Suprapubic skin (tissue), 4 donors: ENCODE results near the gene FARS2. TPM values are rescaled to one million over a fixed set of nuclear protein-coding genes. Genes with fewer than 3 reads are reported as not detected.

Experiments
- DNase-seq, 2 donors: peaks; one replicate each; pipeline ENCODE4 v3.0.0-alpha.2; 2019; ENCODE audit warnings: low spot score in 2 of 2
- H3K27ac ChIP-seq: fragments of 200-600 bp; sonication (generic); one replicate; pipeline ENCODE4 v1.5.1; 2019
- H3K27me3 ChIP-seq: fragments of 200-600 bp; sonication (generic); one replicate; pipeline ENCODE4 v1.5.1; 2019
- H3K36me3 ChIP-seq: fragments of 200-600 bp; sonication (generic); one replicate; pipeline ENCODE4 v1.5.1; 2019
- H3K4me1 ChIP-seq: fragments of 200-600 bp; sonication (generic); one replicate; pipeline ENCODE4 v1.5.1; 2019
- H3K4me3 ChIP-seq: fragments of 200-600 bp; sonication (generic); one replicate; pipeline ENCODE4 v1.5.1; 2019; ENCODE audit warnings: mild to moderate bottlenecking
- H3K9me3 ChIP-seq: fragments of 200-600 bp; sonication (generic); one replicate; pipeline ENCODE4 v1.5.1; 2019
- CTCF ChIP-seq, 2 donors: fragments of 200-600 bp in 1 of 2; fragments of 450-650 bp in 1 of 2; sonication (generic) in 1 of 2; IDR thresholded peaks; one replicate each; pipeline ENCODE4 v1.5.1; 2016 to 2019; ENCODE audit warnings: antibody characterized with exemption in 2 of 2, mild to moderate bottlenecking in 1 of 2, moderate library complexity in 1 of 2
- EP300 ChIP-seq: sonication (generic); formaldehyde crosslinking; IDR thresholded peaks from one replicate; pipeline ENCODE4 v1.6.1; 2017; ENCODE audit warnings: antibody characterized with exemption
- POLR2A ChIP-seq, 2 donors: fragments of 450-650 bp; IDR thresholded peaks; one replicate each; pipeline ENCODE4 v1.6.1; 2017; ENCODE audit warnings: antibody characterized with exemption in 2 of 2, mild to moderate bottlenecking in 2 of 2, moderate library complexity in 2 of 2
- POLR2AphosphoS5 ChIP-seq, 3 donors: sonication (generic); formaldehyde crosslinking; IDR thresholded peaks; one replicate each; pipeline ENCODE4 v1.6.1; 2017; ENCODE audit warnings: antibody characterized with exemption in 3 of 3
- WGBS: methylation state at CpG from one replicate; pipeline ENCODE4 v1.1.5; 2018; 5-methylcytosine and 5-hydroxymethylcytosine counted together
- total RNA-seq, 4 donors: library from RNA; depleted of rRNA; stranded (reverse); fragments of >200 nt; gene quantifications; one replicate each; pipeline ENCODE4 v1.1.0, GENCODE V29; 2016

The FARS2 gene
- total RNA-seq, 4 donors from 2014 or later, result 15.0 to 22.4 (median 20.1) TPM

GRCh38 chr6:5287966-5288297 lies 26.6 kb downstream of the FARS2 start:
- Histone ChIP-seq H3K9me3 (no peaks in the 10 kb centered on the region), H3K27me3 (no peaks in the 10 kb centered on the region), H3K36me3 (no peaks in the 10 kb centered on the region), H3K4me3 (no peak overlapping the region), H3K4me1 (peaks cover 13% of the 10 kb centered on the region), H3K27ac (no peak overlapping the region)
- DNase-seq, result no peak
- no peak for TF ChIP-seq POLR2AphosphoS5 (IDR thresholded peaks at IDR 0.05)
- TF ChIP-seq CTCF (IDR thresholded peaks at IDR 0.05), result no peak
- TF ChIP-seq EP300, result no peak
- TF ChIP-seq POLR2A (IDR thresholded peaks at IDR 0.05), result no peak
- 70% methylated on average over 2 of the region's 2 CpGs for WGBS

GRCh38 chr6:5290097-5290496 lies 28.8 kb downstream of the FARS2 start:
- no peaks in the 10 kb centered on the region for H3K9me3 ChIP-seq
- H3K27me3 ChIP-seq, result no peaks in the 10 kb centered on the region
- no peak overlapping the region for H3K27ac ChIP-seq
- TF ChIP-seq POLR2A (IDR thresholded peaks at IDR 0.05), result no peak
- no peak for TF ChIP-seq EP300
- TF ChIP-seq CTCF (IDR thresholded peaks at IDR 0.05), result no peak
- TF ChIP-seq POLR2AphosphoS5 (IDR thresholded peaks at IDR 0.05), result no peak
- H3K4me3 ChIP-seq, result no peak overlapping the region
- no peaks in the 10 kb centered on the region for H3K36me3 ChIP-seq
- H3K4me1 ChIP-seq, result peaks cover 13% of the 10 kb centered on the region
- DNase-seq, result no peak
- WGBS, result 97% methylated on average over 1 of the region's 1 CpG

DNA sequence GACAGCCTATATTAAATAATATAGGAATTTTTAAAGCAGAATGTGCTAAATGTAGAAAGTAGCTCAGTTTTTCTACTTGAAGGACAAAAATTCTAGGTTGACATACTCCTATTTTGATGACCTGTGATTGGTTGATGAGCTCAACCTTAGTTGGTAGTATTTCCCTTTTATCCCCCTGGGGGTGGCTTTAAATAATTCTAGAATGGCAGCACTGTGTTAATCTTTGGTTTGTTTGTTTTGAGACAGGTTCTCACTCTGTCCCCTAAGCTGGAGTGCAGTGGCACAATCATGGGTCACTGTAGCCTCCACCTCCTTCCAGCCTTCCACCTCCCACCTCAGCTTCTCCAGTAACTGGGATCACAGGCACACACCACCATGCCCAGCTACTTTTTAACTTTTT lies 29.2 kb downstream of the FARS2 start:
- H3K36me3 ChIP-seq, result no peaks in the 10 kb centered on the region
- TF ChIP-seq POLR2A (IDR thresholded peaks at IDR 0.05) (no peak), POLR2AphosphoS5 (IDR thresholded peaks at IDR 0.05) (no peak), EP300 (no peak), CTCF (IDR thresholded peaks at IDR 0.05) (no peak)

DNA sequence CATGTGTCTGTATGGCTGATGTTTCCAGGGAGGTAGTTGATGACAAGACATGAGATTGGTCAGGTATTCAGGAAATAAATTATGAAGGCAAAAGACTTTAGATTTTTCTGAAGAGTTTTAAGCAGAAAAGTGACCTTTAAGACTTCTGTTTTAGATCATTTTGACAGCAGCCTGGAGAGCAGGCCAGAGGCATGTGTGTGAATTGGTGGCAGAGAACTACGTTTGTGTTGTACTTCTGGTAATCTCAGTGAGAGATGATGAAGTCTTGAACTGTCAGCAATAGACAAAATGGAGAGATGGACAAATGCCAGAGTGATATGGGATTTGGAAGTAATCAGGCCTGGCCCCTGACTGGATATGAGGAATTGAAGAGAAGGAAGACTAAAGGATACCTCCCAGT lies 30.8 kb downstream of the FARS2 start:
- no peaks in the 10 kb centered on the region for H3K9me3 ChIP-seq
- WGBS, result 75% methylated on average over 1 of the region's 1 CpG
- no peak for TF ChIP-seq EP300
- no peak for TF ChIP-seq CTCF (IDR thresholded peaks at IDR 0.05)
- no peak for TF ChIP-seq POLR2AphosphoS5 (IDR thresholded peaks at IDR 0.05)
- TF ChIP-seq POLR2A (IDR thresholded peaks at IDR 0.05), result no peak
- no peaks in the 10 kb centered on the region for H3K36me3 ChIP-seq
- DNase-seq, result no peak
- H3K27ac ChIP-seq, result no peak overlapping the region
- peaks cover 9% of the 10 kb centered on the region for H3K4me1 ChIP-seq
- H3K4me3 ChIP-seq, result no peak overlapping the region
- no peaks in the 10 kb centered on the region for H3K27me3 ChIP-seq

More for the DNA sequence above, 29.2 kb downstream of the FARS2 start:
- no peak overlapping the region for H3K27ac ChIP-seq
- no peak for DNase-seq
- H3K4me1 ChIP-seq, result peaks cover 13% of the 10 kb centered on the region
- H3K27me3 ChIP-seq, result no peaks in the 10 kb centered on the region
- H3K9me3 ChIP-seq, result no peaks in the 10 kb centered on the region
- no peak overlapping the region for H3K4me3 ChIP-seq

DNA sequence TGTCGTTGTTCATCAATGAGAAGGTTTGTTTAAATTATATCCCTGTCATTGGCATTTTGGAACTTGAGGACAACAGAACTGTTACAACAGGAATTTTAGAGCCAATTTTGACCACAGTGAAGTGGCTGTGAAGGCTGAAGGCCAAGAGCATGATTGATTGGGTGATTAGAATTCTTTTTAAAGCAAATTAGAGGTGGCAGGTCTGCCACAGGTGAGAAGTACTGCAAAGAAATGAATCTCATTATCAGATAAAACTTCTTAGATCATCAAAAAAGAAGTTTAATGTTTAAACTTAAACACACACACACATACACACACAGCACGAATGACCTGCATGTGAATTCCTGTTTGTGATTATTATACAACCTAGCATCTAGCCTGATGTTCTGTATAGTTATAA lies 32.4 kb downstream of the FARS2 start:
- Histone ChIP-seq H3K4me1 (no peaks in the 10 kb centered on the region), H3K9me3 (no peaks in the 10 kb centered on the region), H3K27me3 (no peaks in the 10 kb centered on the region), H3K27ac (no peak overlapping the region), H3K4me3 (no peak overlapping the region), H3K36me3 (no peaks in the 10 kb centered on the region)
- WGBS, result 91% methylated on average over 2 of the region's 2 CpGs
- no peak for TF ChIP-seq POLR2AphosphoS5 (IDR thresholded peaks at IDR 0.05)
- no peak for TF ChIP-seq POLR2A (IDR thresholded peaks at IDR 0.05)
- TF ChIP-seq CTCF (IDR thresholded peaks at IDR 0.05), result no peak
- TF ChIP-seq EP300, result no peak
- no peak for DNase-seq
